ENCODE results near the gene SLC22A4. TPM values are rescaled to one million over a fixed set of nuclear protein-coding genes. Genes with fewer than 3 reads are reported as not detected.

Gene SLC22A4
- total RNA-seq, 1 donor from 2014 or later = 0.25 TPM

DNA sequence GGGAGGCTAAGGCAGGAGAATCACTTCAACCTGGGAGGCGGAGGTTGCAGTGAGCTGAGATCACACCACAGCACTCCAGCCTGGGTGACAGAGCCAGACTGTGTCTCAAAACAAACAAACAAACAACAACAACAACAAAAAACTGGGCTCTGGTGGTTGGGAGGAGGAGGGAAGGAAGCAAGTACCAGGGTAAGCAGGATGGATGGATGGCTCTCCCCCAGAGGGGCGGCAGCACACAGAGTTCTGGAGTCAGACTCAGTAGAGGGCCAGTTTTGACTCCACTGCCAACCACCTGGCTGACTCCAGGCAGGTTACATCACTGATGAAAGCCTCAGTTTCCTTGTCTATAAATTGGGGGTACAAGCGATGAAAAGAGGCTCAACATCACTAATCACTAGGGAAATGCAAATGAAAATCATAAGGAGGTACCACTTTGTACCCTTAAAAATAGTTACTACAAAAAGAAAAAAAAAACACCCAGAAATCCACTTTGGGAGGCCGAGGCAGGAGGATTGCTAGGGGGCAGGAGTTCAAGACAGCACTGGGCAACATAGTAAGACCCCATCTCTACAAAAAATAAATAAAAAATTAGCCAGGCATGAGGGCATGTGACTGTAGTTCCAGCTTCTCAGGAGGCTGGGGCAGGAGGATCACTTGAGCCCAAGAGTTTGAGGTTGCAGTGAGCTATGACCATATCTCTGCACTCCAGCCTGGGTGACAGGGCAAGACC is 3.2 kb downstream of the SLC22A4 start:
- intact Hi-C loops (cut with micrococcal nuclease) = no loop called here

DNA sequence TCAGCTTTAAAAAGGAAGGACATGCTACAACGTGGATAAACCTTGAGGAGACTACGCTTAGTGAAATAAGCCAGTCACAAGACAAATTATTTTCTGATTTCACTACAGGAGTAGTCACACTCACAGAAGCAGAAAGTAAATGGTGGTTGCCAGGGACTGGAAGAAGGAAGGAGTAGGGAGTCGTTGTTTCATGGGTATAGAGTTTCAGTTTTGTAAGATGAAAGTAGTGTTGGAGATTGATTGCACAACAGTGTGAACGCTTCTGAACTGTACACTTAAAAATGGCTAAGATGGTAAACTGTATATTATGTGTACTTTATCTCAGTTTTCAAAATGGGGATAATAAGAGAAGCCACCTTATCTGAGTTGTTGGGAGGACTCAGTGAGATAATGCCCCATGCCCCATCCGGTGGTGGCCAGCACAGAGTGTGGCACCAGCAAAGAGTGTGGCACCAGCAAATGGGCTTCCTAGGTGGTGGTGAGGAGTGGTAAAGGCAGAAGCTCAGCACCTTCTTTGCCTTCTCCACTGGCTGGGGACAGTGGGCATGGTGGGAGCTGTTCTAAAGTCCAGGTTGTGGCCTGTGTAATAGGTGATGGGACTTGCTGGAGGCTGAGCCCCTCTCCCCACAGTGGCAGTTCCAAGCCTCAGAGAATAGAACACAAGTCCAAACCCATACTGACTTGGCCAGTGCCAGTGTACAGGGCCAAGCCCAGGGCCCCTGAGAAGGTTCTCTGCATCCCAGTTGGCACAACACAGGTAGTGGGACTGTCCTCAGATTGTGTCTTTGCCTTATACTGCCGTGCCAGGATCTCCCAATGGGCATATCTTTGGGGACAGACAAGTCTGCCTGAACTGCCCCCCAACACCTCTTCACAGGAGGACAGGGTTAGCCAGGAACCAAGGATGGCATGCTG is 4.4 kb downstream of the SLC22A4 start:
- intact Hi-C loops (cut with micrococcal nuclease) = no loop called here

DNA sequence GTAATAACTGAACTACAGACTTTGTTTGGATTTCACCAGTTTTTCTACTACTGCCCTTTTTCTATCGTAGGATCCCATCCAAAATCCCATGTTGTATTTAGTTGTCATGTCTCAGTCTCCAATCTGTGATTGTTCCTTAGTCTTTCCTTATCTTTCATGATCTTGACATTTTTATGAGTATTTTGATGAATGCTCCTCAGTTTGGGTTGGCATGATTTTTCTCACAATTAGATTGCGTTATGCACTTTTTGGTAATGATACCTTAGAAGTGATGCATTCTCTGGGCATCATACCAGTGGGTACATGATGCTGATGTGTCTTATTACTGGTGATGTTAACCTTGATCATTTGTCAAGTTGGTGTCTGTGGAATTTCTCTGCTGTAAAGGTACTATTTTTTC is 5.7 kb downstream of the SLC22A4 start:
- intact Hi-C loops (cut with micrococcal nuclease) = no loop called here

DNA sequence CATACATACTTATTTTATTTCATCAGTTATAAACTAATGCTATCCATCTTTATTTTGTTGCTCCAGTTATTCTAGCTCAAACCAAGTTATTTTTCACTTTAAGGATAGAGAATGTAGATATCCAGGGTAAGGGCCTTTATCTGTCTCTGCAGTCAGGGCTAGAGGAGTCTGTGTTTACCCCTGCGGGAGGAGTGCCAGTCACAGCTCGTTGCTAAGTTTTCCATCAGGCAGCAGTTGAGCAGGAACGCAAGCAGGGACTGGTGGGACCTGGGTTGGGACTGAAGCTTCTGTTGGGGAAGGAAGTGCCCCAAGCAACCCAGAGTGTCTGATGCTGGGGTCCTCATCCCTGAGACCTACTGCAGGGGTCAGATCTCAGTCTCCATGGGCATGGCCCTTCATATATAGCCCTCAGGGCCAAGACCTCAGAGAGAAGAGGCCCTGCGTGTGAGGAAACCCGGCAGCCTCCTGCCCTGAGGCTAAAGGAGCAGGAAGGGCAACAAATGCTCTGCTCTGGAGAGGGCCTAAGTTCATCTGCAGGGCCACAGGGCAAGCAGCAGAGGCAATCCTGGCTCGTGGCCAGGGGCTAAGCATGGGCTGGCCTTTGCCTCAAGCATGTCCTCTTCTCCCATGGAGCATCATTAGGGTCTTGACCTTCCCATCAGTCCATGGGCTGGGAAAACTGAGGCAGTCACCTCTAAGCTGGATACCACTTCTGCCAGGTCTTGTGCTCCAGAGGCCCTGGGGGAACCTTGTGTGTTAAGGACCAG is 6.6 kb downstream of the SLC22A4 start:
- intact Hi-C loops (cut with micrococcal nuclease) = no loop called here

DNA sequence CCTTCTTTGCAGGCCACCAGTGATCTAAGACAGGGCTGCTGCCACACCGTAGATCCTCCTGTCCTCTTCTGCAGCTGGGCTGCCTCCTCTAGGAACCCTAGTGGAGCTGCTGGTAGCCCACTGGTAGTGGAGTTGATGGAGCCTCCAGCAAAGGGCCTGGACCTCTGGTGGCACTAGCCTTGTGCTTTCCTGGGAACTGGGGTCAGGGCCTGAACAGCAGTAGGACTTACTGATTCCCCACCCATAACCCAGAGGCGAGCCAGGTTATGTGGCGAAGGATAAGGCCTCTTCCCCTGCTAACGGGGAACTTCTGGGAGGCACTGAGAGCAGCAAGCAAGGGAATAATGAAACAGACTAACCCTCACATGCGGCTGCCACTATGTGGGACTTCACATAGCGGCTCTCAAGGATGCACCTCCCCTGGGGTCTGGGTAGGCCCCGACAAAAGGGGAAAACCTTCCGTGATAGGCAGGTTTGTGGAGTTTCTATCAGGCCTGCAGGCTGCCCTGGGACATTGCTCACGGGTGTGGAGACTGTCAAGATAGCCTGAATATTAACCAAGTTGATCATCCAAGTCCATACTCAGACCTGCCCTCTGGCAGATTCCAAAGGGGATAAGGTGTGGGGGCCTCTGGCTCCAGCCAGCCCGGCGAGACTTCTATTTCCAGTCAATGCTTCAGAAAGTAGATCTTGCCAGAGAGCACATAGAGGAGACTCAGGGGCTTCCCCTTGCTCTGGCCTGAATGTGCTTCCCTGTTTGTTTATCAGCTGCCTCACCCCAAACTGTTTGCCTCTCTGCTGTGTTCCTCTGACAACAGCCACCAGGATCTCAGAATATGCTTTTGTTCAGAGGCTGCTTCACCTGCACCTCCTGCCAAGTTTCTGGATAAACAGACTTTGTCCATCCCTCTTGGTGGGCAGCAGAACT is 7.4 kb downstream of the SLC22A4 start:
- intact Hi-C loops (cut with micrococcal nuclease) = no loop called here

DNA sequence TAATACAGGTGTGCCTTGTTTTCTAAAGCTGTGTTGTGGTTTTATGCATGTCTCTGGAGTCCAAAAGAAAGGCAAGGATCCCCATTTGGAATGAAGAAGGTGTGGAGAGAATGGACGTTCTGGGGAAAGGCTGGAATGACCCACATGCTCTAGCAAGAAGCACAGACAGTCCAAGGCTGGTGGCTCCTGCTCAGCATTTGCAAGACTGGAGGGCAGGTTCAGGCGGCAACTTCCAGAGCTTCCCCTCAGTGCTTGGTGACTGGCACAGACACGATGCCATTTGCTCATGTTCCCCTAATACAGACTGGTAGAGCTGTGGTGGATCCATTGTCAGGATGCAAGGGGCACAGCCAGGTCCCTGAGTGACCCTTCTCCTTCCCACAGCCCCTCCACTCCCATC is 8.2 kb downstream of the SLC22A4 start:
- intact Hi-C loops (cut with micrococcal nuclease) = no loop called here

DNA sequence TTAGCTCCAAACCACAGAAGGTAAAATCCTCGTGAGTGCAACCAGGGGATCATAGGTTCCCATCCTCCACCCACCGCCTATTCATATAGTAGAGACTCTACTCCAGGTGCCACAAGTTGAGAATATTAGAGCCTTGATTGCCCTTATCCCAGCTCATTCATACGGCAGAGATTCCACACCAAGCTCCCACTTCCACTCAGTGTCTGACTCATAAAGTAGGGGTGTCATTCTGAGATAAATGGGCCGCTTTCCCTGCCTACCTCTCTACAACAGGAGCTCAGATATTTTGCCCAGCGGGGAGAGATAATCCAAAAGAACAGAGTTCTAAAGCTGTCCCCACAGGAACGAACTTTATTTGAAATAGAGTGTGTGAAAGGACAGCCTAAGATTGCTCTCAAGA is 9.4 kb downstream of the SLC22A4 start:
- intact Hi-C loops (cut with micrococcal nuclease) = no loop called here

DNA sequence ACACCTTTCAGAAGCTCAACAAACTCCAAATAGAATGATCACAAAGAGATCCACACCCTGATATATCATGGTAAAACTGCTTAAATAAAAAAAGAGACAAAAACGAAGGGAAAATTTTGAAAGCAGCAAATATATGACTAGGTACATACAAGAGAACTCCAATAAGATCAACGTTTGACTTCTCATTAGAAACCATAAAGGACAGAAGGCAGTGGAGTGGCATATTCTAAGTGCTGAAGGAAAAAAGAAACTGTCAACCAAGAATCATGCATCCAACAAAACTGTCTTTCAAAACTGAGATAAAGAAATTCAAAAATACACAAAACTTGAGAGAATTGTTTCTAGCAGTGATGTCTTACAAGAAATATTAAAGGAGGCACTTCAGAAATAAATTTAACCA is 11.2 kb downstream of the SLC22A4 start:
- intact Hi-C loops (cut with micrococcal nuclease) = no loop called here

DNA sequence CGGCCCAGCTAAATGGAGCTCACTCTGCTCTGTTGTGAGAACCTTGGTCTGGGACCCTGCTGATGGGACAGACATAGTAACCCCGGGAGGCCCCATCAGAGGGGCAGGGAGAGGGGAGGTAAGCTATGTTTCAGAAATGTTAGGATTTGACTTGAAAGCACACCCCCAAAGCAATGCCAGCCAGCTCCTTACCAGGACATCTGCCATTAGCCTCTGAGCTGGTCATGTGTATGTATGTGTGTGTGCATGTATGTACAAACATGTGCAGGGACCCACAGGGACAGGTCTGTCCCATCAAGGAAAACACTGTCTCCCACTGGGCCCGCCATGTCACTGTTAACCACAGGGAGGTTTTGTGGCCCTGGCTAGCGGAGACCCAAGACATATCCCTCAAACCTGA is 14.5 kb downstream of the SLC22A4 start:
- intact Hi-C loops (cut with micrococcal nuclease) = no loop called here

DNA sequence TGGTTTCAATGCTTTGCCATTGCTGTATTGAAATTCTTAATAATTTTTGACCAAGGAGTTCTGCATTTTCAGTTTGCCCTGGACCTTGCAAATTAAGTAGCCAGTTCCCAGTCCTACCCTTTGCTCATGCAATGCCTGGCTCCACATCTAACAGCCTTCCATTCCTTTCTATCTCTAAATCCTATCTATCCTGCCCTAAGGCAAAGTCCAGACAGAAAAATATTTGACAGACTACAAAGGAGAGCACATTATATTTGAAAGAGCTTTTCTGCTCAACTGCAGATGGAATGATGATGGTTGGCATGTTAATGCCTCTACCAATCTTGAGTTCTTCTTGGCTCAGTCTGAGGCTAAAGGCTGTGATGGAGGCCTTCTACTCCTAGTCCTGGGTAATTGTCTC is 15.5 kb downstream of the SLC22A4 start:
- intact Hi-C loops (cut with micrococcal nuclease) = no loop called here

DNA sequence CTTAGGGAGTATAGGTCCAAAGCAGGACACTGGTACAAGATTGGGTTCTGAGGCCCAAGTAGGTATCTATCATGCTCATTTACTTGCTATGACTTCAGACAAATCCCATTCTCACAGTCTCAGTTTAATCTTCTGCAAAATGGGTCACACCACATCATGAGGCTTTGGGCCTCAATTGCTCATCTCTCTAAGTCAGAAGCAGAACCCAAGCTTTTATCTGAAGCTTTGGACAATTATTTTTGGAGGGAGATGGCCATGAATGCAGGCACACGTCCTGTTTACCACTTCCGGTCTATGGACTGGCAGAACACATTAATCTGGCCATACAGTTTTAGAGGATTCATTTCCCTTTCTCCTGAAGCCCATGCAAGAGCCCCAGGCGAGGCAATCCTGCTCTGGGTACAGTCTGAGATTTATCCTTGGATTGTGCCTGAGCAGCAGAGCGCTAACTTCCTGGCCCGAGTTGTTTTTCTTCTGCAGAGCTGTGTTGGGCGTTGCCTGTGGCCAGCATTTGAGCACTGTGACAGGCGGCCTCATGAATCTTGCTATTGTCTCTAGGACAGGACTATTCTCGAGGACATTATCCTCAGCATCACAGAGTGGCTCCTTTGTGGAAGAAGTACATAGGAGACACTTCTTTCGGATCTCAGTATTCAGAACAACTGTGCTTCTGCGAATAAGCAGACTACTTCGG is 16.1 kb downstream of the SLC22A4 start:
- intact Hi-C loops (cut with micrococcal nuclease) = no loop called here

DNA sequence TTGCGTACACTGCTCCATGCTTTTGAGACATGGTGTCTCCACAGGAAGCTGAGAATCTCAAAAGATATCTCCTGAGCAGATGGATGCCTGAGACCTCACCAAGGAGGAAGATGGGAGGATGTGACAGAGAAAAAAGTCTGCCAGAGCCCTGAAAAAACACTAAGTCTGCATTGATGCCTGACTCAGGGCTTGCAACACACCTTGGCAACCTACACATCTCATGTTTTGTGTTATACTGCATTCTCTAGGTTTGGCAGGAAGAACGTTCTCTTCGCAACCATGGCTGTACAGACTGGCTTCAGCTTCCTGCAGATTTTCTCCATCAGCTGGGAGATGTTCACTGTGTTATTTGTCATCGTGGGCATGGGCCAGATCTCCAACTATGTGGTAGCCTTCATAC is 19.2 kb downstream of the SLC22A4 start:
- intact Hi-C loops (cut with micrococcal nuclease) = no loop called here

DNA sequence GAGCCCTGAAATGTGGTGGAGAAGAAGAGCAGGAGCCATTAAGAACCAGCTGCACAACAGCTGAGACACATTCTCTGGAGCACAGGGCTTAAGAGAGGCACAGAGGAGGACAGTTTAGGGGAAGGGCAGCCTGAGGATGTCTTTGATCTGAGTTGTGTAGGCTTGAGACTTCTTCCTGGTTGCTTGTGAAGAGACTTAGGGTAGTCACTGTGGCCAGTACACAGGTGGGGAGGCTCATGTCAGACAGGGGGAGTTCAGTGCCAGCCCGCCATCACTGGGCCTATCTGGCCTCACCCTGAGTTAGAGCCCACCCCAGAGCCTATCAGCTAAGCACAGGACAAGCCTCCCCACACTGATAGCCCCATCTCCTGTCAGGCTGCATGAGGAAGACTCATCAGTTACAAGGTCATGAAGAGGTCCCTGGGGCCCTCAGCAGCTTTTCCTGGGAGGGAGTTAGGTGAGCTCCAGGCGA is 19.8 kb downstream of the SLC22A4 start:
- intact Hi-C loops (cut with micrococcal nuclease) = no loop called here

DNA sequence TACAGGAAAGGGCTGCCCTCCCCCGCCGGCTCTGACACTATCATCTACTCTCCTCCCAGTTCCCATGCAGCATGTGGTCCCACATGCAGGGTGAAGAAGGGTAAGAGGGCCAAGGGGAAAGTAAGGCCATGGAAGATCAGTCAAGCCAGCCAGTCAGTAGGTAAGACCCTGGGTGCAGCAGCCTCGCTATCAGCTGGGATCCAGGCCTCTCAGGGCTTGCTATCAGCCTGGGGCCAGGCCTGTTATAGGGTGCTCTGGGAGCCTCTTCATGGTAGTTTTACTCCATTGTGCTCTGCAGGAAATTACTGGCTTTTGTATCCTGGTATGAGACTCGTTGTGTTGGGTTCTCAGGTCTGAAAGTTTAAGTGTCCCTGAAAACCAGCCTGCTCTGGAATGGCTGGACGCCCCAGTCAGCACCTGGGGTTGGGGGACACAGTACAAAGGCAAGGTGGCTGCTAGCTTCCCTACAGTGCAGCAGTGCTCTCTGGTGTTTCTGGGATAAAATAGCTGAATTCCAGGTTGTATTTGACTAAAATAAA is 21.4 kb downstream of the SLC22A4 start:
- intact Hi-C loops (cut with micrococcal nuclease) = no loop called here

DNA sequence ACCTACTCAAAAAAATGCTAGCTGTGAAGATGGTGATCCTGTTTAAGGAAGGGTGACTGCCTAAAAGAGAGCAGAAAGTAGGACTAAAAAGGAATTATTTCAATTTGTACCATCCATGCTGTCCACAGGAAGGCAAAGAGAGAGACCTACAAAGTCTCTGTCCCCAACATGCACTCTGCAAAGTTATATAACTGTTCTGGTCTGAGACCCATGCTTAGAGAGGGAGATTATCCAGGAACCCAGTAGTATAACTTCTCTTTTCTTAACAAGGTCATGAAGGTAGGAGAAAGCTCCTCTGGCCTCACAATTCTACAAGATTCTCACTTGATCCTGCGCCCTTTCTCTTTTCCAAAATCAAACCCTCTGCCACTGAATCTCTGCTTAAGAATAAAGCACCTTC is 25.8 kb downstream of the SLC22A4 start:
- intact Hi-C loops (cut with micrococcal nuclease) = no loop called here

DNA sequence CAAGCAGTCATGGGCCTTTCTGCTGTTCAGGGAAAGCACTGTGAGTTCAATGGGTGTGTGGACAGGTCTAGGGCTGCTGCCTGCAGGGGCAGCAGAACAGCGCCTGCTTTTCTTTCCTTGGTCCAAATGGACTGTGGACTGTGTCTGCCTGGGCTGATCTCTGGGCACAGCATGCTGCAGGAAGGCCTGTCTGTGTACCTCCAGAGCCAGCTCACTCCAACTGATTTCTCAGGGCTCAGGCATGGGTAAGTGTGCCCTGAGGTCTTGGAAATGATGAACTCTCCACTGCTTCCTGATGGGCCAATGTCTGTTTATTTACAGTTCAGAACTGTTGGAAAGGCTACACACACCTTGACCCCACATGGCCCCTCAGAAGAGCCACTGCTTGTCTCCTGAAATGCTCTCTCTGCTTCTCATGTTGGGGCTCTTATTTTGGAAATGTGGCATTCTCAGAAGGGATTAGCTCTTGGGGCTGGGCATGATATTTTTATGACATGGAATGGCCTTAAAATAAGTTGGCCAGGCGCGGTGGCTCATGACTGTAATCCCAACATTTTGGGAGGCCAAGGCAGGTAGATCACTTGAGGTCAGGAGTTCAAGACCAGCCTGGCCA is 27.0 kb downstream of the SLC22A4 start:
- intact Hi-C loops (cut with micrococcal nuclease) = no loop called here

DNA sequence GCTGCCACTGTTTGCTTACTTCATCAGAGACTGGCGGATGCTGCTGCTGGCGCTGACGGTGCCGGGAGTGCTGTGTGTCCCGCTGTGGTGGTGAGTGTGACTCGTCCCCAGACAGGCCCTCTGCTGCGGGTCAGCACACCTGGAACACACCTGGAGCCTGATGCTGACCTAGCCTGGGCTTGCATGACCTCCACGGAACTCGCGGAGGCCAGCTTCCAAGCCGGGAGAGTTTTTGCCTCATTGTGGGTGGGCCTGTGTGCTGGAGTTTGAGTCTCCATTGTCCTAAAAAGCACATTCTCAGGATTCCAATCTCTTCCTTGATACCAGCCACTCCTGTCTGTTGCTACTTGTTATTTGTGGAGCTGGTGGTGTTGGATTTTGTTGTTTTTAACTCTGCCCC is 28.1 kb downstream of the SLC22A4 start:
- intact Hi-C loops (cut with micrococcal nuclease) = no loop called here

DNA sequence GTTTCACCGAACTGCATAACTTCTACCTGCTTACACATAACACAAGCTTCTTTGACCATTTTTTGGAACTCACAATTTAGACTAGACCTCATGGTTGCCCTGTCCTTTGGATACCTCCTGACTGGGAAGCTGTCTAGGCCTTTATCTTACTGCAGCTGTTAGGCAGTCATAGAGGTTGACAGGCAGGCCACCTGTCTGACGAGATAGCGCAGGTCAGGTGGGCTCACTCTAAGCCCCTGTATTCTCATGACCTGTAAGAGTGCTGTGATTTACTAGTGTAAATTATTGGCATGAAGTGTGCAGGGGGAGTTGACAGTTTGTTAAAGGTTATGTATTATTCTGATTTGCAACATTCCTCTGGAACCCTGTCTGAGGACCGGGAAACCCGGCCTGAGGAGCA is 29.0 kb downstream of the SLC22A4 start:
- intact Hi-C loops (cut with micrococcal nuclease) = no loop called here

DNA sequence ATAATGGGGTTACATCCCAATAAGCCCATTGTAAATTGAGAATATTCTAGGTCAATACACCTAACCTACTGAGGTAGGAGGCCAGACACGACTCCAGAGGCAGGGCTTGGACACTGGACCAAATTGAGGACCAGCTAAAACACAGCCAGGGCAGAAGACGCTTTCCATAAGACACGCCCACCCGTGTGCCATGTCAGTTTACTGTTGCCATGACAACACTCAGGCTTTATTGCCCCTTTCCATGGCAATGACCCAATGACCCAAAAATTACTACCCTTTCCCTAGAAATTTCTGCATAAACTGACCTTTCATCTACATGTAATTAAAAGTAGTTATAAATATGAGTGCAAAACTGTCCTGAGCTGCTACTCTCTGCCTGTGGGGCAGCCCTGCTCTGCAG is 31.5 kb downstream of the SLC22A4 start:
- intact Hi-C loops (cut with micrococcal nuclease) = no loop called here
